GM21381 (cell line): Measurements from ENCODE around the gene RNF138.
A peak's percentile ranks its signal among the peaks of the same experiment; 100 is the strongest.
"Not testable (repeated sequence)": the region's sequence is repeated elsewhere in the genome, so short reads cannot be mapped to it uniquely, and the experiment has no call there.

Experiments
- ATAC-seq: cut with Tn5 transposase; IDR thresholded peaks from one replicate; pipeline ENCODE4 v1.9.1; 2021; ENCODE audit warnings: mild to moderate bottlenecking, moderate library complexity; ENCODE audit not compliant: unreplicated experiment

RNF138 gene

GRCh38 chr18:32091724-32092421 is at the start of gene RNF138:
RNF138 (plus strand) TSS chr18:32091874; CDS start chr18:32092777, 903 bp downstream.
- ATAC-seq = peak; percentile 53

GRCh38 chr18:32042337-32042736 is 49.3 kb upstream of the RNF138 start:
- ATAC-seq = no peak

GRCh38 chr18:32048507-32049091 is 43.1 kb upstream of the RNF138 start:
- peak; percentile 63 for ATAC-seq

- peak; percentile 57 for ATAC-seq
Measured at GRCh38 chr18:32049393-32050171, 42.1 kb upstream of the RNF138 start.

- no peak for ATAC-seq
Measured at GRCh38 chr18:32056613-32057358, 34.9 kb upstream of the RNF138 start.

GRCh38 chr18:32057624-32058165 is 34.0 kb upstream of the RNF138 start:
- no peak for ATAC-seq

GRCh38 chr18:32060026-32060425 is 31.6 kb upstream of the RNF138 start:
- no peak for ATAC-seq

GRCh38 chr18:32067375-32068167 is 24.1 kb upstream of the RNF138 start:
- no peak for ATAC-seq

- peak; percentile 60 for ATAC-seq
Measured at GRCh38 chr18:32072321-32072720, 19.4 kb upstream of the RNF138 start.

GRCh38 chr18:32074206-32074605 is 17.5 kb upstream of the RNF138 start:
- ATAC-seq = no peak

- no peak for ATAC-seq
Measured at GRCh38 chr18:32078845-32079244, 12.8 kb upstream of the RNF138 start.

GRCh38 chr18:32081881-32082280 is 9.8 kb upstream of the RNF138 start:
- no peak for ATAC-seq

- ATAC-seq = no peak
Measured at GRCh38 chr18:32083781-32084180, 7.9 kb upstream of the RNF138 start.

- ATAC-seq = no peak
Measured at GRCh38 chr18:32086881-32087280, 4.8 kb upstream of the RNF138 start.

GRCh38 chr18:32090831-32091230 is 843 bp upstream of the RNF138 start:
- not testable (repeated sequence) for ATAC-seq

- ATAC-seq = no peak
Measured at GRCh38 chr18:32091325-32091723, 350 bp upstream of the RNF138 start.

- ATAC-seq = peak; percentile 82
Measured at GRCh38 chr18:32092422-32093101, 888 bp downstream of the RNF138 start.

GRCh38 chr18:32093102-32093511 is 1.4 kb downstream of the RNF138 start:
- ATAC-seq = peak; percentile 27

- no peak for ATAC-seq
Measured at GRCh38 chr18:32093523-32093922, 1.8 kb downstream of the RNF138 start.
